ENCODE results near the gene MATN1. TPM values are rescaled to one million over a fixed set of nuclear protein-coding genes. Genes with fewer than 3 reads are reported as not detected.
A peak's percentile ranks its signal among the peaks of the same experiment; 100 is the strongest.

MATN1 gene
- total RNA-seq, 2 donors from 2014 or later: not detected

GRCh38 chr1:30698401-30698981 lies 24.9 kb downstream of the MATN1 start:
- H3K36me3 ChIP-seq (ENCODE audit: control insufficient read depth, insufficient read depth, low read length): no peaks in the 10 kb centered on the region
- Mint-ChIP-seq H3K4me3 (no peak overlapping the region), H3K4me1 (peaks cover 15% of the 10 kb centered on the region), H3K36me3 (ENCODE audit: low read depth) (no peaks in the 10 kb centered on the region), H3K27ac (no peak overlapping the region), H3K9me3 (no peaks in the 10 kb centered on the region), H3K27me3 (ENCODE audit: insufficient read depth) (no peaks in the 10 kb centered on the region)
- no peaks in the 10 kb centered on the region for H3K27me3 ChIP-seq (ENCODE audit: control insufficient read depth, insufficient read depth, low read length, poor library complexity, severe bottlenecking)
- no peak overlapping the region for H3K27ac ChIP-seq (ENCODE audit: low read depth, low read length)
- no peak overlapping the region for H3K9ac ChIP-seq (ENCODE audit: extremely low read depth, low read length, poor library complexity, severe bottlenecking)
- H3K4me3 ChIP-seq (ENCODE audit: low read length): no peak overlapping the region
- WGBS, 2 experiments (ENCODE audit: insufficient coverage in 1 of 2, insufficient read length in 1 of 2): 88 to 97% methylated on average over 7 to 17 of the region's 17 CpGs
- no peak for DNase-seq
- peak; percentile 10 for TF ChIP-seq CTCF (conservative IDR thresholded peaks at IDR 0.05)
- peaks cover 11% of the 10 kb centered on the region for H3K4me1 ChIP-seq (ENCODE audit: control insufficient read depth, insufficient read depth, low read length)
- H3K9me3 ChIP-seq (ENCODE audit: control insufficient read depth, low read length): no peaks in the 10 kb centered on the region

GRCh38 chr1:30697571-30698376 lies 25.6 kb downstream of the MATN1 start:
- H3K9me3 Mint-ChIP-seq: no peaks in the 10 kb centered on the region
- Histone ChIP-seq H3K27ac (ENCODE audit: low read depth, low read length) (no peak overlapping the region), H3K4me1 (ENCODE audit: control insufficient read depth, insufficient read depth, low read length) (peaks cover 11% of the 10 kb centered on the region), H3K9me3 (ENCODE audit: control insufficient read depth, low read length) (no peaks in the 10 kb centered on the region), H3K9ac (ENCODE audit: extremely low read depth, low read length, poor library complexity, severe bottlenecking) (no peak overlapping the region), H3K4me3 (ENCODE audit: low read length) (no peak overlapping the region), H3K27me3 (ENCODE audit: control insufficient read depth, insufficient read depth, low read length, poor library complexity, severe bottlenecking) (no peaks in the 10 kb centered on the region), H3K36me3 (ENCODE audit: control insufficient read depth, insufficient read depth, low read length) (no peaks in the 10 kb centered on the region)
- H3K27ac Mint-ChIP-seq: no peak overlapping the region
- H3K27me3 Mint-ChIP-seq (ENCODE audit: insufficient read depth): no peaks in the 10 kb centered on the region
- no peak overlapping the region for H3K4me3 Mint-ChIP-seq
- TF ChIP-seq CTCF (conservative IDR thresholded peaks at IDR 0.05): peak; percentile 53
- H3K36me3 Mint-ChIP-seq (ENCODE audit: low read depth): no peaks in the 10 kb centered on the region
- H3K4me1 Mint-ChIP-seq: peaks cover 15% of the 10 kb centered on the region
- DNase-seq: peak; percentile 48
- 78 to 93% methylated on average over 7 to 9 of the region's 9 CpGs for WGBS, 2 experiments (ENCODE audit: insufficient coverage in 1 of 2, insufficient read length in 1 of 2)

GRCh38 chr1:30696831-30697230 lies 26.6 kb downstream of the MATN1 start:
- H3K27me3 ChIP-seq (ENCODE audit: control insufficient read depth, insufficient read depth, low read length, poor library complexity, severe bottlenecking): no peaks in the 10 kb centered on the region
- no peaks in the 10 kb centered on the region for H3K27me3 Mint-ChIP-seq (ENCODE audit: insufficient read depth)
- H3K9me3 ChIP-seq (ENCODE audit: control insufficient read depth, low read length): no peaks in the 10 kb centered on the region
- H3K4me3 Mint-ChIP-seq: no peak overlapping the region
- no peaks in the 10 kb centered on the region for H3K9me3 Mint-ChIP-seq
- H3K4me3 ChIP-seq (ENCODE audit: low read length): no peak overlapping the region
- no peak overlapping the region for H3K27ac Mint-ChIP-seq
- TF ChIP-seq CTCF (conservative IDR thresholded peaks at IDR 0.05): no peak
- H3K4me1 Mint-ChIP-seq: peaks cover 17% of the 10 kb centered on the region
- 88 to 94% methylated on average over 6 of the region's 6 CpGs for WGBS, 2 experiments (ENCODE audit: insufficient coverage in 1 of 2, insufficient read length in 1 of 2)
- H3K36me3 Mint-ChIP-seq (ENCODE audit: low read depth): no peaks in the 10 kb centered on the region
- H3K36me3 ChIP-seq (ENCODE audit: control insufficient read depth, insufficient read depth, low read length): no peaks in the 10 kb centered on the region
- H3K4me1 ChIP-seq (ENCODE audit: control insufficient read depth, insufficient read depth, low read length): peaks cover 11% of the 10 kb centered on the region
- DNase-seq: no peak
- no peak overlapping the region for H3K9ac ChIP-seq (ENCODE audit: extremely low read depth, low read length, poor library complexity, severe bottlenecking)
- H3K27ac ChIP-seq (ENCODE audit: low read depth, low read length): no peak overlapping the region
